Central memory CD8-positive, alpha-beta T cell (primary cell): ENCODE measurements around the gene TRPM7.
A peak's percentile ranks its signal among the peaks of the same experiment; 100 is the strongest.
"Not testable (repeated sequence)": the region's sequence is repeated elsewhere in the genome, so short reads cannot be mapped to it uniquely, and the experiment has no call there.

Experiments
- ATAC-seq: fragments of 150-1000 bp; cut with Tn5 transposase; replicated peaks from 2 replicates; pipeline ENCODE4 v1.10.0; 2022; ENCODE audit warnings: mild to moderate bottlenecking, moderate FRiP score, moderate number of reproducible peaks; ENCODE audit not compliant: poor library complexity, severe bottlenecking; ENCODE audit errors: extremely low read depth
- DNase-seq, 2 donors: peaks; one replicate each; pipeline ENCODE4 v3.0.0; 2021; ENCODE audit warnings: low spot score in 2 of 2
- H3K27ac Mint-ChIP-seq: one replicate; pipeline ENCODE4 v1.8.0; 2022; ENCODE audit warnings: low read depth, mild to moderate bottlenecking, moderate library complexity, mixed read lengths
- H3K27me3 Mint-ChIP-seq: one replicate; pipeline ENCODE4 v1.8.0; 2022; ENCODE audit warnings: mixed read lengths
- H3K36me3 Mint-ChIP-seq: one replicate; pipeline ENCODE4 v1.8.0; 2022; ENCODE audit warnings: mild to moderate bottlenecking, moderate library complexity, mixed read lengths; ENCODE audit not compliant: insufficient read depth
- H3K4me1 Mint-ChIP-seq: one replicate; pipeline ENCODE4 v1.8.0; 2022; ENCODE audit warnings: mixed read lengths
- H3K4me3 Mint-ChIP-seq: one replicate; pipeline ENCODE4 v1.8.0; 2022; ENCODE audit warnings: mild to moderate bottlenecking, moderate library complexity, mixed read lengths
- H3K9me3 Mint-ChIP-seq: one replicate; pipeline ENCODE4 v1.8.0; 2022; ENCODE audit warnings: mixed read lengths

The TRPM7 gene, protein sequence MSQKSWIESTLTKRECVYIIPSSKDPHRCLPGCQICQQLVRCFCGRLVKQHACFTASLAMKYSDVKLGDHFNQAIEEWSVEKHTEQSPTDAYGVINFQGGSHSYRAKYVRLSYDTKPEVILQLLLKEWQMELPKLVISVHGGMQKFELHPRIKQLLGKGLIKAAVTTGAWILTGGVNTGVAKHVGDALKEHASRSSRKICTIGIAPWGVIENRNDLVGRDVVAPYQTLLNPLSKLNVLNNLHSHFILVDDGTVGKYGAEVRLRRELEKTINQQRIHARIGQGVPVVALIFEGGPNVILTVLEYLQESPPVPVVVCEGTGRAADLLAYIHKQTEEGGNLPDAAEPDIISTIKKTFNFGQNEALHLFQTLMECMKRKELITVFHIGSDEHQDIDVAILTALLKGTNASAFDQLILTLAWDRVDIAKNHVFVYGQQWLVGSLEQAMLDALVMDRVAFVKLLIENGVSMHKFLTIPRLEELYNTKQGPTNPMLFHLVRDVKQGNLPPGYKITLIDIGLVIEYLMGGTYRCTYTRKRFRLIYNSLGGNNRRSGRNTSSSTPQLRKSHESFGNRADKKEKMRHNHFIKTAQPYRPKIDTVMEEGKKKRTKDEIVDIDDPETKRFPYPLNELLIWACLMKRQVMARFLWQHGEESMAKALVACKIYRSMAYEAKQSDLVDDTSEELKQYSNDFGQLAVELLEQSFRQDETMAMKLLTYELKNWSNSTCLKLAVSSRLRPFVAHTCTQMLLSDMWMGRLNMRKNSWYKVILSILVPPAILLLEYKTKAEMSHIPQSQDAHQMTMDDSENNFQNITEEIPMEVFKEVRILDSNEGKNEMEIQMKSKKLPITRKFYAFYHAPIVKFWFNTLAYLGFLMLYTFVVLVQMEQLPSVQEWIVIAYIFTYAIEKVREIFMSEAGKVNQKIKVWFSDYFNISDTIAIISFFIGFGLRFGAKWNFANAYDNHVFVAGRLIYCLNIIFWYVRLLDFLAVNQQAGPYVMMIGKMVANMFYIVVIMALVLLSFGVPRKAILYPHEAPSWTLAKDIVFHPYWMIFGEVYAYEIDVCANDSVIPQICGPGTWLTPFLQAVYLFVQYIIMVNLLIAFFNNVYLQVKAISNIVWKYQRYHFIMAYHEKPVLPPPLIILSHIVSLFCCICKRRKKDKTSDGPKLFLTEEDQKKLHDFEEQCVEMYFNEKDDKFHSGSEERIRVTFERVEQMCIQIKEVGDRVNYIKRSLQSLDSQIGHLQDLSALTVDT (N-terminal part only)

DNA sequence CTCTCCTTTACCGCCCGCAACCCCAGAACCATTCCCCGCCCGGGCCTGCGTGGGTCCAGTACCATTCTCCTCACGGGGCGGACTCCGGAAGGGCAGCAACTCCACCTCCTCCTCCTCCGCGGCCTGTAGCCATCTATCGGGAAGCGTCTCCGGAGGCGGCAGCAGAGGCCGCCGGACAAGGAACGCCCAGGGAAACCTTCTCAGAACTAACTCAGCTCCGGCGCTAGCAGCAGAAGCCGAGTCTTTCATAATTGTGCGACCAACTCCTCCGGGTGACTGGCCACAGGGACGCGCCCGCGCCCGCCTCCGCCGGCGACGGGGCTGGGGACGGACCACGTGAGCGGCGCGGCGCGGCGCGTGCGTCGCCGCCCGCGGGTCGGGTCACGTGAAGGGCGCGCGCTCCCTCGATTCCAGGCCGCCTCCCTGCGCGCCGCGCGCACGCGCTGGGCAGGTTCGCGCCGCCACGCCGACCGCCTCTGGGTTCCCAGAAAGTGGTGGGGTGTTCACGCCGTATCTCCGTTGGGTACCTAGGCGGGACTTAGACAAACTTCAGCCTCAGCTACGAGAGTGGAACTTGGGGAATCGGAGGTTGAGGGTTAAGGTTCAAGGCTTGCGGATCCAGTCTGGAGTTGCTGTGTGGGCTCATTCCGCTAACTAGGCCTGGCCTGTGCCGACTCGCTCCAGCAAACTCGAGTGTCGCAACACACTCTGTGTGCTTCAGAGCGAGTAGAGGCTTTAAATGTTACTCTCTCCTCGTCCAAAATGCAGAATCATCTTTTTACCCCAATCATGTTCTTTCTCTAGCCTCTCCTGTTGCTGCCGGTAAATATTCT is at the start of gene TRPM7:
Gene TRPM7 (minus strand): TSS at position 329 of the 833 bp plus-strand sequence. CDS start 264 bp downstream, at position 65.
- H3K27ac Mint-ChIP-seq = peak within 1 kb of the TSS; percentile 99
- DNase-seq (peak; percentile 80 to 83), ATAC-seq (peak; percentile 87)
- H3K27me3 Mint-ChIP-seq = no peaks in the 10 kb centered on the region
- H3K36me3 Mint-ChIP-seq = peaks cover 24% of the 10 kb centered on the region
- no peaks in the 10 kb centered on the region for H3K9me3 Mint-ChIP-seq
- peaks cover 52% of the 10 kb centered on the region for H3K4me1 Mint-ChIP-seq
- H3K4me3 Mint-ChIP-seq = peak within 1 kb of the TSS; percentile 100

- Mint-ChIP-seq H3K9me3 (no peaks in the 10 kb centered on the region), H3K4me3 (no peak overlapping the region), H3K27me3 (no peaks in the 10 kb centered on the region), H3K36me3 (peaks cover 55% of the 10 kb centered on the region), H3K27ac (no peak overlapping the region), H3K4me1 (no peaks in the 10 kb centered on the region)
- ATAC-seq (no peak), DNase-seq (no peak)
These were observed 48.6 kb upstream of the TRPM7 start for GRCh38 chr15:50735156-50735555.

DNA sequence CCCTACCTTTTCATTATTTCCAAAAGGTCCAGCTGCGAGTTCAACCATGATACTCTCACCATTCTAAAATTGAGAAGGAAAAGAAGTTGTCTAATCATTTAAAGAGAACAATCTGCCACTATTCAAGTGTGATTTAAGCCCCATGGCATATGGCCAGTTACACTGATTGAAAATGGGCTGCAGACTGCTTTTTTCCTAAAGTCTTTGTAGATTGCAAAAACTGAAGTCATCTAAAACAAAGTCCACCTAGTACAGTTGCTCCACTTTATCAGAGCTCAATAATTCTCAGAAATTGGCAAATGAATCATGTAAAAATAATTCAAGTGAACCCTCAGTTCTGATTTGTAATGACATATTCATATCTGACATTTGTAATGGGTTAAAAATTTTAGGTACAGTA is 39.7 kb upstream of the TRPM7 start:
- Mint-ChIP-seq H3K27ac (no peak overlapping the region), H3K9me3 (no peaks in the 10 kb centered on the region), H3K4me1 (no peaks in the 10 kb centered on the region), H3K4me3 (no peak overlapping the region), H3K27me3 (no peaks in the 10 kb centered on the region), H3K36me3 (peaks cover 47% of the 10 kb centered on the region)
- ATAC-seq = no peak
- DNase-seq = no peak

GRCh38 chr15:50718700-50719125 is 32.1 kb upstream of the TRPM7 start:
- peaks cover 24% of the 10 kb centered on the region for H3K36me3 Mint-ChIP-seq
- no peaks in the 10 kb centered on the region for H3K27me3 Mint-ChIP-seq
- DNase-seq (no peak), ATAC-seq (no peak)
- H3K4me1 Mint-ChIP-seq = no peaks in the 10 kb centered on the region
- H3K27ac Mint-ChIP-seq = no peak overlapping the region
- H3K4me3 Mint-ChIP-seq = no peak overlapping the region
- no peaks in the 10 kb centered on the region for H3K9me3 Mint-ChIP-seq

GRCh38 chr15:50712018-50712417 is 25.4 kb upstream of the TRPM7 start:
- H3K27ac Mint-ChIP-seq = peak overlapping the region; percentile 29
- H3K9me3 Mint-ChIP-seq = no peaks in the 10 kb centered on the region
- H3K27me3 Mint-ChIP-seq = no peaks in the 10 kb centered on the region
- H3K4me3 Mint-ChIP-seq = no peak overlapping the region
- DNase-seq = no peak
- ATAC-seq = no peak
- no peaks in the 10 kb centered on the region for H3K4me1 Mint-ChIP-seq
- H3K36me3 Mint-ChIP-seq = peaks cover 23% of the 10 kb centered on the region

DNA sequence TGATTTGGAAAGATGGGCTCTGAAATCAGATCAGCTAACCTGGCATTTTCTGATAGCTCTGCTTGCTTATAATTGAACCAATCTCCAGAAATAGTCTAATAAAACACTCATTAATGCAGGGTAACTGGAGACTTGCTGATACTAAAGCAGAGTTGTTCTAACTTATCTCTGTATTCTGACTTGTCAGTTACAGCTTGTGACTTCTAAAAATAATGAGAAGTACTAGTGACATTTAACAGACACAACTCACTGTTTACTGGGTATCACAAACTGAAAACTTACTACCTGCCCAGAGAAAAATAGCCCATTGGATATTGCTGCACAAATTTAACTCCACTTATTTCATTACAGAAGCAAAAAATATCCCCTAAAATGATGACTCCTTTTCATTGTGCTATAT is 24.0 kb upstream of the TRPM7 start:
- no peak for ATAC-seq
- no peaks in the 10 kb centered on the region for H3K27me3 Mint-ChIP-seq
- H3K27ac Mint-ChIP-seq = peak overlapping the region; percentile 72
- H3K4me3 Mint-ChIP-seq = no peak overlapping the region
- H3K9me3 Mint-ChIP-seq = no peaks in the 10 kb centered on the region
- H3K4me1 Mint-ChIP-seq = no peaks in the 10 kb centered on the region
- peaks cover 26% of the 10 kb centered on the region for H3K36me3 Mint-ChIP-seq
- DNase-seq = no peak

DNA sequence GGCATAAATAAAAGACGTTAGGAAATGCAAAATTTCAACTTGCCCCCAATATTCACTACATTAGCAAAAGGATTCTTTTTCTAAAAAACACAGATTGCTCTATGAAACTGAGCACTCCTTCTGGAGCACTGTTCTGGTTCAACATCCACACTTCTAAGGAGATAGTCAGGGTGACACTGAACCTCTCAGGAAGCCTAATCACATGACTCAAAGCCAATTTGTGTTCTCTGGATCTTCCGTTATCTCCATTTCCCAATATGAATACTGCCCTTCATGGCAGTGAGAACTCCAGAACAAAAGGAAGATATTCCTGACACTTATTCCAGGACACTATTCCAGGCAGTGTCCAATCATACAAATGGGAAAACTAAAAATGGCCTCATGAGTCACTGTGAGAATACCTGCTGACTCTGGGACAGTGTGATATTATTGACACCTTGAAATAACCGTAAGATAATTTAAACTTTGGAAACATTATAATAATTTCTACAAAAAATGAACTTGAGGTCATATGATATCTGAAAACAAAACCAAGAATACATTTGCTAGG is 21.4 kb upstream of the TRPM7 start:
- H3K27ac Mint-ChIP-seq = no peak overlapping the region
- ATAC-seq (no peak), DNase-seq (no peak)
- no peak overlapping the region for H3K4me3 Mint-ChIP-seq
- no peaks in the 10 kb centered on the region for H3K27me3 Mint-ChIP-seq
- H3K36me3 Mint-ChIP-seq = peaks cover 23% of the 10 kb centered on the region
- H3K9me3 Mint-ChIP-seq = no peaks in the 10 kb centered on the region
- H3K4me1 Mint-ChIP-seq = no peaks in the 10 kb centered on the region

- Mint-ChIP-seq H3K36me3 (peaks cover 16% of the 10 kb centered on the region), H3K27ac (no peak overlapping the region), H3K9me3 (no peaks in the 10 kb centered on the region), H3K4me3 (no peak overlapping the region), H3K27me3 (no peaks in the 10 kb centered on the region), H3K4me1 (no peaks in the 10 kb centered on the region)
- DNase-seq (no peak), ATAC-seq (no peak)
These were observed 16.3 kb upstream of the TRPM7 start for GRCh38 chr15:50702762-50703334.

- no peaks in the 10 kb centered on the region for H3K27me3 Mint-ChIP-seq
- no peaks in the 10 kb centered on the region for H3K9me3 Mint-ChIP-seq
- H3K27ac Mint-ChIP-seq = no peak overlapping the region
- no peak overlapping the region for H3K4me3 Mint-ChIP-seq
- DNase-seq = no peak
- ATAC-seq = no peak
- H3K4me1 Mint-ChIP-seq = no peaks in the 10 kb centered on the region
- H3K36me3 Mint-ChIP-seq = peaks cover 8% of the 10 kb centered on the region
These were observed 11.5 kb upstream of the TRPM7 start for GRCh38 chr15:50698101-50698500.

DNA sequence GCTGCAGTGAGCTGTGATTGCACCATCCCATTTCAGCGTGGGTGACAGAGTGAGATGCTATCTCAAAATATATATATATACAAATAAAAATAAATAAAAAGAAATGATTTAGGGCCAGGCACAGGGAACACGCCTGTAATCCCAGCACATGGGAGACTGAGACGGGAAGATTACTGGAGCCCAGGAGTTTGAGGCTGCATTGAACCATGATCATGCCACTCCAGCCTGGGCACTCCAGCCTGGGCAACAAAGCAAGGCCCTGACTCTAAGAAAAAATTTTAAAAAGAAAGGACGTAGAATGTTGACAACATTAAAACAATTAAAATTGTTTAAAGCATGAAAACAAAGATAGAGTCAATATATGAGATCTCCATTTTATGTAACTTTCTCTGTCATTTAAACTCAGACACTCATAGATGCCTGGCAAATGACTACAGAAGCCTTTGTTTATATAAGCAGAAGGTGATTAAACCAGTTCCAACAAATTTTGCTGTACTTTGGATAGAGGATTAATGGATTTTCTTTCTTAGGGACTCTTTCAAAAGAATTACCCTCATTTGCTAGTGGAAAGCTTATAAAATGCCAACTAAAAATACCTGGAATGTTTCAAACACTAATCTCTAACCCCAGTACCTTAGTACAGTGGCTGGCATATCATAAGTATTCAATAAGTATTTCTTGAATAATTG is 10.7 kb upstream of the TRPM7 start:
- H3K4me3 Mint-ChIP-seq = no peak overlapping the region
- no peak overlapping the region for H3K27ac Mint-ChIP-seq
- no peak for ATAC-seq
- H3K4me1 Mint-ChIP-seq = no peaks in the 10 kb centered on the region
- DNase-seq = no peak
- H3K36me3 Mint-ChIP-seq = peaks cover 8% of the 10 kb centered on the region
- no peaks in the 10 kb centered on the region for H3K27me3 Mint-ChIP-seq
- no peaks in the 10 kb centered on the region for H3K9me3 Mint-ChIP-seq

DNA sequence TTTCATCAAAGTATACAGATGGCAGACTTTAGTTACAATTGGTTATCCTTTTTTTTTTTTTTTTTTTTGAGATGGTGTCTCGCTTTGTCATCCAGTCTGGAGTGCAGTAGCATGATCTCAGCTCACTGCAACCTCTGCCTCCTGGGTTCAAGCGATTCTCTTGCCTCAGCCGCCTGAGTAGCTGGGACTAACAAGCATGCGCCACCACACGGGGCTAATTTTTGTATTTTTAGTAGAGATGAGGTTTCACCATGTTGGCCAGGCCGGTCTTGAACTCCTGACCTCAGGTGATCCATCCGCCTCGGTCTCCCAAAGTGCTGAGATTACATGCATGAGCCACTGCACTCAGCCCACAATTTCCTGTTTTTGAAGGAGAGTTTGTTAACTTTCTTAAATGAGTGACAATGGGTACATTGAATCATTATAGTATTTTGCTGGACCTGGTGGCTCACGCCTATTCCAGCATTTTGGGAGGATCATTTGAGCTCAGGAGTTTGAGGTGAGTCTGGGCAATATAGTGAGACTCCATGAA is 8.1 kb upstream of the TRPM7 start:
- ATAC-seq, H3K4me3 Mint-ChIP-seq, H3K36me3 Mint-ChIP-seq: not testable (repeated sequence)

More for the DNA sequence above, 8.1 kb upstream of the TRPM7 start:
- H3K4me1 Mint-ChIP-seq, H3K27ac Mint-ChIP-seq, H3K27me3 Mint-ChIP-seq, DNase-seq, H3K9me3 Mint-ChIP-seq: not testable (repeated sequence)
